ENCODE measurements around the gene NANOS1.

Gene NANOS1

GRCh38 chr10:119061926-119062325 lies 32.4 kb downstream of the NANOS1 start:
- FAIRE-seq: no peak

DNA sequence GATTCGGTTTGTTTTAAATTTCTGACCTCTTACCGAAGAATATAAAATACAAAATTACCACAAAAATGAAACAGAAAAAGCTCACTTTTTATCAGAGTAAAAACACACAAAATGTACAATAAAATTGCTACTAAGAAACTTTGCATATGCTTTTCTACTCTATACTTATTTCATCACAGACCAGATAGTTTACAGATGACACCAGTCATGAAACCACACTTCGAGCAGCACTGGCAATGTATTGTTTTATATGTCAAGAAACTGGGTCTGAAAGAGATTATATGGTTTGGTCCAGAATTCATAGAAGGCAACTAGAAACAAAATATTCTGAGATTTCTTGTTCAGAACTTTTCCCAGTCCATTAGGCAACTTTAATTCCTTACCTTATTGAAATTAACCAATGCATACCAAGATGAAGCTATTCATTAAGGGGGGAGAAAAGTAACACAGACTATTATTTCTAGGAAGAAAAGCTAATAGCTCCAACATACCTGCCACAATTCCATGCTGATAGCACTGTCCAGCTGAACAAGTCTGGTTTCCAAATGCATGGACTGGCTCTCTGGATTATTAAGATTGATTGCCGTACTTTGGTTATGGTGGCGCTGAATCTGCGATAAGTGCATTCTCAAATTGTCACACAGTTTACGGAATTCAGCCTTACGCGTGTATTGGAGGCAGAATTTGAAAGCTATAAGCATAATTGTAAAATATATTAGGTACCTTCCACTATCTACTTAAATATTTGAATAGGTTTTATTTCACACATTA lies 41.1 kb downstream of the NANOS1 start:
- FAIRE-seq: no peak

DNA sequence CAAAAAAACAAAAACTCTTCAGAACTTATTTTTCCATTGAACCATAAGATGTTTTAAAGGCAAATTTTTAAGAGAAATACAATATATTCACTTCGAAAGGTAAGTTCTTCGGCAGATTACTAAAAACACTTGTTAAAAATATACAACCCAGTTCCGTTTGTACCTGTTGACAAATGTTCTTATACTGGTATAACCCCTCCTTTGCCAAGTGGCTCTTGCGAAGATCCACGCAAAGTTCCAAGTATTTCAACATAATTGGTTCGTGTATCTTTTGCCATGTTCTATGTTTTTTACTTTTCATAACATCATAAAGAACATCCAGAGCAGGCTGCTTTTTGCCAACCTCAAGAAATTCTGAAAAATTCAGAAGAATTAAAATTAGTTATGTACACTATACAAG lies 44.1 kb downstream of the NANOS1 start:
- no peak for FAIRE-seq

- FAIRE-seq: no peak
Measured at GRCh38 chr10:119078422-119079179, 49.1 kb downstream of the NANOS1 start.

GRCh38 chr10:119079599-119080520 lies 50.3 kb downstream of the NANOS1 start:
- FAIRE-seq: no peak

DNA sequence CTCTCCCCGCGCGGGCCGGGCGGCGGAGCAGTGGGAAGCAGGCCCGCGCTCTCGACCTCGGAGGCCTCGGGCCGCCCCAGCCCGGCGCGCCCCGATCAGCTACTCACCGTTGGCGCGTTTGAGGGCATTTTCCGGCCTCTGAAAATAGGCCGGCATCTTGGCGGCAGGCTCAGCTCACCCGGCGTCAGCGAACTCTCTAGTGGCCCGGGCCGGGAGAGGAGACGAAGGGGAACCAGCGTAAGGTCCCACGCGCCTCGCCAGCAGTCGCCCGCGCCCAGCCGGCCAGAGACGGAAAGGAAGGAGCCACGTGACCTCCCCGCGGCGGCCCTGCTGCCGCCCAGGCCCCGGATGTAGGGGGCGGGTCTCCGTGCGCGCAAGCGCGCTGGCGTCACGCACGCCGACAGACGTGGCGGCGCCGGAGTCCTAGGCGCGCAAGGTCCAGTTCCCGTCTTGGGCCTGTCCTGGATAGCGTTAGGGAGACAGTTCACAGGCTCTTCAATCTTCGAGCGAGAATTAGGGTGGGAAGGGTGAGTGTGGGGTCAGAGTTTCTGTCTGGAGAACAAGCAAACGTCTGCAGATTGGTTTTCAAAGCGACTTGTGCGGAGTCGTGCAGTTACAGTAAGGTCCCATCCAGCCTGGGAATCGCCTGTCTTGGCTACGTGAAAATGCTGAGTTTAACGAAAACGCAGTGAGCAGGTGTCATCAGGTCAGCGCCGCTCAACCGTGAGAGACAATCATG lies 51.2 kb downstream of the NANOS1 start, which contains the start of gene EIF3A:
Gene EIF3A (minus strand): TSS at position 297 of the 739 bp plus-strand sequence. CDS start 141 bp downstream, at position 156.
- no peak for FAIRE-seq

All from A204.1 (cell line).